ENCODE data around the gene PRDM11. TPM values are rescaled to one million over a fixed set of nuclear protein-coding genes. Genes with fewer than 3 reads are reported as not detected.

PRDM11 gene
- 6.2 and 6.7 TPM in 2 replicates for total RNA-seq

DNA sequence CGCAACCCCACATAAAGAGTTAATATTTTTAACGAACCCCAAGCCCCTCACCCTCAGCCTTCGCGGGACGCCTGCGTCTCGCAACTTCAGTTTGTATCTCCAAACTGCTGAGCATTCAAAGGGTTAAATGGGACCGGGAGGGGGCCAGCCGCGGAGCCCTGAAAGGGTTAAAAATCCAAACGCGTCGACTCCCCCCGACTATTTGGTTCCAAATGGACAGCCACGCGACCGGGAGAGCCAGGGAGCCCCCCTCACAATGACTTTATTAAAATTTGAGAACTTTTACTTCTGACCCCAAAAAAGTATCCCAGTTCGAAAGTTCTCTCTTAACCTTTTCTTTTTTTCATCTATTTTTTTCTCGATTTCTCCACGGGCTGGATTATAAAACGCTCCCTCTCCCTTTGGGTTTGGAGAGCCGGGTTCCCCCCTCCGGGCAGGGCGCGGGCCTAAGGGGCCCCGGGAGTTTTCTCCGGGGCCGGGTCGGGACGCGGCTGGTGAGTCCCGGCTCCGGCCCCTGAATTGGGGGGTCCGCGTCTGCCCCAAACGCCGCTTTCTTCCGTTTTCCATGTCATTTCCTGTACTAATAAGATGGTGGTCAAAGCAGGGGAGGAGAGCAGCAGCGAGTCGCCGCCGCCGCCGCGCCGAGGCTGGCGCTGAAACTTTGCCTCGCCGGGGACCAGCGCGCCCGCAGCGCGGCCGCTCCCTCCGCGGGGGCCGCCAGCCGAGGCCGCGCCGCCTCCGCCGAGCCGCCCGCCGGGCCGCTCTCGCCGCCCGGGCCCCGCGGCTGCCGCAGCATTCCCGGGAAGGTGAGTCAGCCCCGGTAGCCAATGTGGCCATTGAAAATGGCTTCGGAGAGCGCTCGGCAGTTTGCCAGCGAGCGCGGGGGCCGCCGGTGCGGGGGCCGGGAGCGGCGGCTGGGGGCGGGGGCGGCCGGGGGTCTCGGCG lies at the start of gene PRDM11:
PRDM11 (plus strand) TSS at position 568 of the 945 bp plus-strand sequence. CDS start 35,128 bp downstream, outside the sequence.

Other genes with a start within 250 kb of the PRDM11 start
- 0.64 and 12.0 TPM in 2 replicates for gene TP53I11, start 195.8 kb upstream of the PRDM11 start, total RNA-seq
- gene SYT13, start 139.7 kb downstream of the PRDM11 start, total RNA-seq = 7.2 TPM in 1 of 2 replicates, not detected in the other